ENCODE results near the gene WTIP. TPM values are rescaled to one million over a fixed set of nuclear protein-coding genes. Genes with fewer than 3 reads are reported as not detected.

WTIP gene
- total and polyA plus RNA-seq, 2 of the 13 experiments (the other 11 are each of a cell fraction or from before 2014, with no cell fraction given) = 15.0 to 18.1 TPM

DNA sequence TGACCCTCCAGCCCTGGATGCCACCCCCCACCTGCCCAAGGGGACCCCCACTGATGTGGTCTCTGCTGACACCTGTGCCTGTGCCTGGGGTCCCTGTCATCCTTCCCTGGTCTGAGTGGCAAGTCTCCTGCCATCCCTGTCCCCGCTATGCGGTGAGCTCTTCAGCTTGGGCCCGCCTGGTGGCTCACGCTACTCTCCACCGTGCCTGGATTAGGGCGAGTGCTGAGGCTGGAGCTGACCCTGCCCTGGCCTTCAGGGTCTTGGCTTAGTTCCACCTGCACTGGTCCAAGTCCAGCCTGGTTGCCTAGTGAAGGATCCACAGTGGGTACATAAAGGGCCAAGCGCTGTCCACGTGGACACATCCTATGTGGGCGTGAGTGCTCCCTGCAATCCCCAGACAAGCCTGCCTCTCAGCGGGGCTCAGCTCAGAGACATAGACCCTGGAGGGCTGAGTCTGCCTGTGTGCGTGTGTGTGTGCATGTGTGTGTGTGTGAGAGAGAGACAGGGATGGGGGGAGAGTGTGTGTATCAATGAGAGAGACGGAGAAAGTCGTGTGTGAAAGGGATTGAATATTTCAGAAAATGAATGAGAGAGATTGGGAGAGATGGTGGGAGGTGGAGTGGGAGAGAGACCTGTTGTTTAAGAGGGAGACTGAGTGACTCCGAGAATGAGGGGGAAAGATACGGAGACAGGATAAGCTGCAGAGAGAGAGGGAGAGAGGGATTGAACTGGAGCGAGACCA, 22.1 kb downstream of the WTIP start (continued):
- TF ChIP-seq ZNF432 (CRISPR knock-in tag; IDR thresholded peaks at IDR 0.05; ENCODE audit: borderline replicate concordance) = no peak
- no peak for TF ChIP-seq NR1H2 (CRISPR knock-in tag; IDR thresholded peaks at IDR 0.05; ENCODE audit: borderline replicate concordance, low read depth)
- TF ChIP-seq HOXD1 (CRISPR knock-in tag; IDR thresholded peaks at IDR 0.05) = no peak
- TF ChIP-seq NFRKB (IDR thresholded peaks at IDR 0.05) = no peak
- TF ChIP-seq ZNF343 (CRISPR knock-in tag; IDR thresholded peaks at IDR 0.05) = no peak
- TF ChIP-seq ZFP91 (CRISPR knock-in tag; IDR thresholded peaks at IDR 0.05; ENCODE audit: borderline replicate concordance) = 0 out of 2 replicates have a peak, but pooled peaks have one; percentile 22
- no peak for TF ChIP-seq HNRNPL (IDR thresholded peaks at IDR 0.05; ENCODE audit: low read depth, low read length)
- TF ChIP-seq ATF7 (IDR thresholded peaks at IDR 0.05) = no peak
- TF ChIP-seq ATF7 (CRISPR knock-in tag; IDR thresholded peaks at IDR 0.05) = no peak
- peak; percentile 9; the same call in 1 of the 2 replicates for TF ChIP-seq POLR2AphosphoS5 (IDR thresholded peaks at IDR 0.05; ENCODE audit: low read depth, low read length)
- no peak for TF ChIP-seq FOXP1 (IDR thresholded peaks at IDR 0.05)
- TF ChIP-seq FOXP1 (CRISPR knock-in tag; IDR thresholded peaks at IDR 0.05) = no peak
- TF ChIP-seq SNAI1 (CRISPR knock-in tag; IDR thresholded peaks at IDR 0.05; ENCODE audit: borderline replicate concordance) = no peak
- TF ChIP-seq, protein P1, sequence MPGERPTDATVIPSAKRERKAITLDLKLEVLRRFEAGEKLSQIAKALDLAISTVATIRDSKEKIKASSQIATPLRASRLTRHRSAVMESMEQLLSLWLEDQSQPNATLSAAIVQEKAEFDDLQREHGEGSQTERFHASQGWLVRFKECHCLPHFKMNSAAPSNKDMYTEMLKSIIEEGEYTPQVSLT (CRISPR knock-in tag; IDR thresholded peaks at IDR 0.05; ENCODE audit: borderline replicate concordance, low read depth) = no peak
- no peak for TF ChIP-seq SCMH1 (CRISPR knock-in tag; IDR thresholded peaks at IDR 0.05; ENCODE audit: borderline replicate concordance)
- TF ChIP-seq MTA1 (CRISPR knock-in tag; IDR thresholded peaks at IDR 0.05; ENCODE audit: borderline replicate concordance) = peak; percentile 80
- TF ChIP-seq ZSCAN21 (CRISPR knock-in tag; IDR thresholded peaks at IDR 0.05; ENCODE audit: borderline replicate concordance) = no peak
- TF ChIP-seq ZNF205 (CRISPR knock-in tag; IDR thresholded peaks at IDR 0.05) = peak; percentile 79; the same call in 1 of the 2 replicates
- no peak for TF ChIP-seq ZBTB46 (CRISPR knock-in tag; IDR thresholded peaks at IDR 0.05; ENCODE audit: borderline replicate concordance)
- TF ChIP-seq ZNF776 (CRISPR knock-in tag; IDR thresholded peaks at IDR 0.05) = no peak
- TF ChIP-seq MED1 (CRISPR knock-in tag; IDR thresholded peaks at IDR 0.05) = peak; percentile 64; the same call in 1 of the 2 replicates
- TF ChIP-seq FOXA3 (CRISPR knock-in tag; IDR thresholded peaks at IDR 0.05) = peak; percentile 69
- TF ChIP-seq, protein P2, sequence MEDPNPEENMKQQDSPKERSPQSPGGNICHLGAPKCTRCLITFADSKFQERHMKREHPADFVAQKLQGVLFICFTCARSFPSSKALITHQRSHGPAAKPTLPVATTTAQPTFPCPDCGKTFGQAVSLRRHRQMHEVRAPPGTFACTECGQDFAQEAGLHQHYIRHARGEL (CRISPR knock-in tag; IDR thresholded peaks at IDR 0.05) = no peak
- TF ChIP-seq ZKSCAN1 (IDR thresholded peaks at IDR 0.05; ENCODE audit: low read length) = no peak
- no peak for TF ChIP-seq ZNF484 (CRISPR knock-in tag; IDR thresholded peaks at IDR 0.05; ENCODE audit: borderline replicate concordance, low read depth)
- peak; percentile 33; the same call in 1 of the 2 replicates for TF ChIP-seq TARDBP (CRISPR knock-in tag; IDR thresholded peaks at IDR 0.05)
- peak; percentile 69 for TF ChIP-seq SPEN (CRISPR knock-in tag; IDR thresholded peaks at IDR 0.05; ENCODE audit: low read depth)
- TF ChIP-seq ZNF816 (CRISPR knock-in tag; IDR thresholded peaks at IDR 0.05; ENCODE audit: borderline replicate concordance) = no peak
- no peak for TF ChIP-seq ZNF430 (CRISPR knock-in tag; IDR thresholded peaks at IDR 0.05)
